ENCODE measurements around the gene FAM13A. TPM values are rescaled to one million over a fixed set of nuclear protein-coding genes. Genes with fewer than 3 reads are reported as not detected.

Gene FAM13A
- total RNA-seq, 1 donor from 2014 or later, result 2.7 TPM

- peaks cover 2% of the 10 kb centered on the region for H3K27me3 Mint-ChIP-seq
- intact Hi-C loops (cut with micrococcal nuclease), result no loop called here
- no peaks in the 10 kb centered on the region for H3K9me3 Mint-ChIP-seq
- POLR2A ChIA-PET, result no interaction called here
- no peak for DNase-seq
- H3K27ac Mint-ChIP-seq, result no peak overlapping the region
- no peaks in the 10 kb centered on the region for H3K4me1 Mint-ChIP-seq
- ATAC-seq (ENCODE audit: low read depth), result no peak
- TF ChIP-seq, protein P1, sequence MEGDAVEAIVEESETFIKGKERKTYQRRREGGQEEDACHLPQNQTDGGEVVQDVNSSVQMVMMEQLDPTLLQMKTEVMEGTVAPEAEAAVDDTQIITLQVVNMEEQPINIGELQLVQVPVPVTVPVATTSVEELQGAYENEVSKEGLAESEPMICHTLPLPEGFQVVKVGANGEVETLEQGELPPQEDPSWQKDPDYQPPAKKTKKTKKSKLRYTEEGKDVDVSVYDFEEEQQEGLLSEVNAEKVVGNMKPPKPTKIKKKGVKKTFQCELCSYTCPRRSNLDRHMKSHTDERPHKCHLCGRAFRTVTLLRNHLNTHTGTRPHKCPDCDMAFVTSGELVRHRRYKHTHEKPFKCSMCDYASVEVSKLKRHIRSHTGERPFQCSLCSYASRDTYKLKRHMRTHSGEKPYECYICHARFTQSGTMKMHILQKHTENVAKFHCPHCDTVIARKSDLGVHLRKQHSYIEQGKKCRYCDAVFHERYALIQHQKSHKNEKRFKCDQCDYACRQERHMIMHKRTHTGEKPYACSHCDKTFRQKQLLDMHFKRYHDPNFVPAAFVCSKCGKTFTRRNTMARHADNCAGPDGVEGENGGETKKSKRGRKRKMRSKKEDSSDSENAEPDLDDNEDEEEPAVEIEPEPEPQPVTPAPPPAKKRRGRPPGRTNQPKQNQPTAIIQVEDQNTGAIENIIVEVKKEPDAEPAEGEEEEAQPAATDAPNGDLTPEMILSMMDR (IDR thresholded peaks at IDR 0.05), result no peak
- H3K4me3 Mint-ChIP-seq, result no peak overlapping the region
- CTCF ChIA-PET, result no interaction called here
- no peaks in the 10 kb centered on the region for H3K36me3 Mint-ChIP-seq (ENCODE audit: low read depth)
Observed at GRCh38 chr4:88759039-88759894, 297.7 kb downstream of the FAM13A start.

DNA sequence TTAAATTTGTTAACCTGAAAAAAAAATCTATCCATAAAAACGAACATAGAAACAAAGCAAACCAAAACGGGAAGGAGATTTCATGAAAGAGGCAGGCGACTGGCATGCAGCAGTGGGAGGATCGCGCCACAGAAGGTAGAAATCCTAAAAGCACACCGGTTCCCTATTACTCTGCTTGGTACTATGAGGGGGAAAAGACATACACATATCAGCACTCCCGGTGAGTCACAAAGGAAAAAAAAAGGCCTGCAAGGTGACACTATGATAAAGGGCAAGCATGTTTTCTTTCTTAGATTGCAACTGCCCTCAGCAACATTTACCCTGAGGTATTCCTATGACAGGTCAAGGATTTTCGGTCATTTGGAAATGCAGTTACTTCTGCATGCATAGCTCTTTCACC, 298.7 kb downstream of the FAM13A start:
- Mint-ChIP-seq H3K36me3 (ENCODE audit: low read depth) (no peaks in the 10 kb centered on the region), H3K27me3 (peaks cover 2% of the 10 kb centered on the region), H3K4me3 (no peak overlapping the region), H3K4me1 (no peaks in the 10 kb centered on the region), H3K27ac (no peak overlapping the region), H3K9me3 (no peaks in the 10 kb centered on the region)
- intact Hi-C loops (cut with micrococcal nuclease), result no loop called here
- DNase-seq, result no peak
- no peak for ATAC-seq (ENCODE audit: low read depth)
- CTCF ChIA-PET, result no interaction called here
- POLR2A ChIA-PET, result no interaction called here
- TF ChIP-seq, protein P1 (IDR thresholded peaks at IDR 0.05), result no peak

- H3K36me3 Mint-ChIP-seq (ENCODE audit: low read depth), result no peaks in the 10 kb centered on the region
- H3K9me3 Mint-ChIP-seq, result no peaks in the 10 kb centered on the region
- ATAC-seq (ENCODE audit: low read depth), result no peak
- H3K4me3 Mint-ChIP-seq, result no peak overlapping the region
- TF ChIP-seq, protein P1 (IDR thresholded peaks at IDR 0.05), result no peak
- intact Hi-C loops (cut with micrococcal nuclease), result no loop called here
- H3K27ac Mint-ChIP-seq, result no peak overlapping the region
- ChIA-PET POLR2A (no interaction called here), CTCF (no interaction called here)
- no peaks in the 10 kb centered on the region for H3K4me1 Mint-ChIP-seq
- H3K27me3 Mint-ChIP-seq, result peaks cover 2% of the 10 kb centered on the region
- no peak for DNase-seq
Observed at GRCh38 chr4:88757776-88758175, 299.2 kb downstream of the FAM13A start.

DNA sequence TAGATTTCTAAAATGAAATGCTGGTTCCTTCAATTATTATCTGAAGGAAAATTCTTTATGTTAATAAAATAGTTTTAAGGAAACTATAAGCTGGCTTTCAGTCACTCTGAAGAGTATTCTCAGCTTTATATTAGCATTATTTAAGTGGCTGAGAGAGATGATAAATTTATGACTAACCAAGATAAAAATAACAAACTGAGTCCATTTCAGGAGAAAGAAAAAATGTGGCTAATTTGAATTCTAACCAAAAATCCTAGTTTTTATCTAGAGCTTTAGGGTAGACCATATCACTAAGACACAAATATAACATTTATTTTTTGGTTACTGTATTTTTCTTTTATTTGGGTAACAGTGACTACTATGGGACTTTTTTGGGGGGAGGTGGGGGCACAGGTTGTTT, 299.9 kb downstream of the FAM13A start:
- Mint-ChIP-seq H3K4me1 (no peaks in the 10 kb centered on the region), H3K27me3 (peaks cover 2% of the 10 kb centered on the region), H3K4me3 (no peak overlapping the region), H3K9me3 (no peaks in the 10 kb centered on the region), H3K36me3 (ENCODE audit: low read depth) (no peaks in the 10 kb centered on the region), H3K27ac (no peak overlapping the region)
- intact Hi-C loops (cut with micrococcal nuclease), result no loop called here
- ATAC-seq (ENCODE audit: low read depth), result no peak
- TF ChIP-seq, protein P1 (IDR thresholded peaks at IDR 0.05), result no peak
- CTCF ChIA-PET, result no interaction called here
- POLR2A ChIA-PET, result no interaction called here
- no peak for DNase-seq

DNA sequence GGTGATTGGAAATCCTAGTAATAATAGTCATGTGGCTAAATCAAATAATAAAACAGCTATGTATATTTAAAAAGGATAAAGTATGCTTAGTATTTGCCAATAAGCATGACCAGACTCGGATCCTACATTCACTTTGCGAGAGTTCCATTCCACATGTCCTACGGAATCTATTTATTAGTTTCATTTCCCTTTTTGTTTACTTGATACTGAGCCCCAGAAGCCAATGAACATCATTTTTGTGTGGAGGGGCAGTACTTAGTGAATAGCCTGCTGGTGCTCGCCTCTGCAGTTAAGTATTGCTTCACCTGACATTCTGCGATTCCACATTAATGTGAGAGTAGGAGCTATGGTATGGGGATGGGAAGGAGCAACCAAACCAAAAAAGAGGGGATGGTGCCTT, 300.8 kb downstream of the FAM13A start:
- DNase-seq (no peak), ATAC-seq (ENCODE audit: low read depth) (no peak)
- POLR2A ChIA-PET, result no interaction called here
- Mint-ChIP-seq H3K36me3 (ENCODE audit: low read depth) (no peaks in the 10 kb centered on the region), H3K27me3 (peaks cover 2% of the 10 kb centered on the region), H3K4me1 (no peaks in the 10 kb centered on the region), H3K4me3 (no peak overlapping the region), H3K9me3 (no peaks in the 10 kb centered on the region), H3K27ac (no peak overlapping the region)
- CTCF ChIA-PET, result no interaction called here
- intact Hi-C loops (cut with micrococcal nuclease), result no loop called here
- TF ChIP-seq, protein P1 (IDR thresholded peaks at IDR 0.05), result no peak

Data from activated B cell treated with CpG ODN at 0.5 μM for 24 hours (primary cell).